Vagina (tissue), 2 donors: ENCODE measurements around the gene ASS1. TPM values are rescaled to one million over a fixed set of nuclear protein-coding genes. Genes with fewer than 3 reads are reported as not detected.

Experiments
- DNase-seq, 2 donors: peaks; one replicate each; pipeline ENCODE4 v3.0.0-alpha.2; 2017; ENCODE audit errors: extremely low spot score in 2 of 2
- H3K27ac ChIP-seq: fragments of 200-600 bp; sonication (generic); one replicate; pipeline ENCODE4 v1.5.1; 2019
- H3K27me3 ChIP-seq: fragments of 200-600 bp; sonication (generic); one replicate; pipeline ENCODE4 v1.5.1; 2019
- H3K36me3 ChIP-seq, 2 donors: fragments of 200-600 bp; sonication (generic); one replicate each; pipeline ENCODE4 v1.5.1; 2017 to 2019
- H3K4me1 ChIP-seq: fragments of 200-600 bp; sonication (generic); one replicate; pipeline ENCODE4 v1.5.1; 2019
- H3K4me3 ChIP-seq, 2 donors: fragments of 200-600 bp; sonication (generic); 1 replicate in 1 of 2; 2 replicates in 1 of 2; pipeline ENCODE4 v1.5.1; 2016 to 2019
- H3K9me3 ChIP-seq: fragments of 200-600 bp; sonication (generic); one replicate; pipeline ENCODE4 v1.5.1; 2019
- CTCF ChIP-seq, 3 experiments: fragments of 450-650 bp in 2 of 3; fragments of 200-600 bp in 1 of 3; sonication (generic) in 1 of 3; IDR thresholded peaks; one replicate each; pipeline ENCODE4 v1.5.1; 2017 to 2019; ENCODE audit warnings: antibody characterized with exemption in 3 of 3, mild to moderate bottlenecking in 2 of 3, moderate library complexity in 2 of 3
- POLR2A ChIP-seq, 2 donors: fragments of 450-650 bp; IDR thresholded peaks; one replicate each; pipeline ENCODE4 v1.6.1; 2017; ENCODE audit warnings: antibody characterized with exemption in 2 of 2, mild to moderate bottlenecking in 2 of 2, moderate library complexity in 2 of 2
- POLR2AphosphoS5 ChIP-seq, 2 donors: sonication (generic); formaldehyde crosslinking; IDR thresholded peaks; one replicate each; pipeline ENCODE4 v1.9.0; 2017; ENCODE audit warnings: antibody characterized with exemption in 2 of 2, mild to moderate bottlenecking in 2 of 2, low read depth in 1 of 2; ENCODE audit not compliant: insufficient read depth in 1 of 2
- intact Hi-C: fragments of 100-400 bp; cut with DNase I; formaldehyde crosslinking; loops from one replicate; pipeline ENCODE4 v1.15.1; 2023
- total RNA-seq: library from RNA; depleted of rRNA; stranded (reverse); fragments of >200 nt; gene quantifications from one replicate; pipeline ENCODE4 v1.2.3, GENCODE V29; 2016

Gene ASS1
- total RNA-seq, 1 donor from 2014 or later: 84.0 TPM

GRCh38 chr9:130478152-130478551 is 33.4 kb downstream of the ASS1 start:
- H3K9me3 ChIP-seq: no peaks in the 10 kb centered on the region
- no peak overlapping the region for H3K27ac ChIP-seq
- no peaks in the 10 kb centered on the region for H3K36me3 ChIP-seq
- H3K27me3 ChIP-seq: no peaks in the 10 kb centered on the region
- DNase-seq: no peak
- no peaks in the 10 kb centered on the region for H3K4me1 ChIP-seq
- intact Hi-C loops: no loop called here
- TF ChIP-seq POLR2A (IDR thresholded peaks at IDR 0.05) (no peak), POLR2AphosphoS5 (IDR thresholded peaks at IDR 0.05; ENCODE audit: insufficient read depth in 1 of 2, low read depth in 1 of 2) (no peak), CTCF (IDR thresholded peaks at IDR 0.05) (no peak)
- no peak overlapping the region for H3K4me3 ChIP-seq

GRCh38 chr9:130478736-130479575 is 34.2 kb downstream of the ASS1 start:
- no peak for DNase-seq
- Histone ChIP-seq H3K36me3 (no peaks in the 10 kb centered on the region), H3K4me3 (no peak overlapping the region), H3K9me3 (no peaks in the 10 kb centered on the region), H3K27me3 (no peaks in the 10 kb centered on the region), H3K4me1 (no peaks in the 10 kb centered on the region), H3K27ac (no peak overlapping the region)
- TF ChIP-seq POLR2AphosphoS5 (IDR thresholded peaks at IDR 0.05; ENCODE audit: insufficient read depth in 1 of 2, low read depth in 1 of 2) (no peak), CTCF (IDR thresholded peaks at IDR 0.05) (no peak), POLR2A (IDR thresholded peaks at IDR 0.05) (no peak)
- intact Hi-C loops: no loop called here

- intact Hi-C loops: no loop called here
- Histone ChIP-seq H3K36me3 (no peaks in the 10 kb centered on the region), H3K4me1 (no peaks in the 10 kb centered on the region), H3K27ac (no peak overlapping the region), H3K4me3 (no peak overlapping the region), H3K9me3 (no peaks in the 10 kb centered on the region), H3K27me3 (no peaks in the 10 kb centered on the region)
- DNase-seq: no peak
- TF ChIP-seq CTCF (IDR thresholded peaks at IDR 0.05): no peak
- no peak for TF ChIP-seq POLR2AphosphoS5 (IDR thresholded peaks at IDR 0.05; ENCODE audit: insufficient read depth in 1 of 2, low read depth in 1 of 2)
- TF ChIP-seq POLR2A (IDR thresholded peaks at IDR 0.05): no peak
These were observed 34.8 kb downstream of the ASS1 start for GRCh38 chr9:130479587-130479986.

GRCh38 chr9:130480673-130481072 is 35.9 kb downstream of the ASS1 start:
- no peak for DNase-seq
- no peaks in the 10 kb centered on the region for H3K4me1 ChIP-seq
- H3K27ac ChIP-seq: no peak overlapping the region
- no peaks in the 10 kb centered on the region for H3K27me3 ChIP-seq
- no peaks in the 10 kb centered on the region for H3K9me3 ChIP-seq
- TF ChIP-seq POLR2AphosphoS5 (IDR thresholded peaks at IDR 0.05; ENCODE audit: insufficient read depth in 1 of 2, low read depth in 1 of 2) (no peak), POLR2A (IDR thresholded peaks at IDR 0.05) (no peak)
- no peaks in the 10 kb centered on the region for H3K36me3 ChIP-seq
- intact Hi-C loops: no loop called here
- H3K4me3 ChIP-seq: no peak overlapping the region

- no peak for TF ChIP-seq POLR2AphosphoS5 (IDR thresholded peaks at IDR 0.05; ENCODE audit: insufficient read depth in 1 of 2, low read depth in 1 of 2)
- no peak for TF ChIP-seq POLR2A (IDR thresholded peaks at IDR 0.05)
- no peak for TF ChIP-seq CTCF (IDR thresholded peaks at IDR 0.05)
- no peaks in the 10 kb centered on the region for H3K27me3 ChIP-seq
- H3K27ac ChIP-seq: no peak overlapping the region
- DNase-seq: no peak
- H3K36me3 ChIP-seq: no peaks in the 10 kb centered on the region
- no peaks in the 10 kb centered on the region for H3K9me3 ChIP-seq
- no peak overlapping the region for H3K4me3 ChIP-seq
- H3K4me1 ChIP-seq: no peaks in the 10 kb centered on the region
- intact Hi-C loops: no loop called here
These were observed 37.7 kb downstream of the ASS1 start for GRCh38 chr9:130482463-130482862.
